CD4-positive, alpha-beta T cell treated with Interleukin-6 at 100 ng/mL for 8 hours (primary cell): ENCODE data around the gene AMIGO1.
A peak's percentile ranks its signal among the peaks of the same experiment; 100 is the strongest.

Experiments
- DNase-seq: peaks from one replicate; pipeline ENCODE4 v3.0.0-alpha.2; 2020; ENCODE audit warnings: mixed read lengths, low spot score

The AMIGO1 gene

GRCh38 chr1:109532365-109533136 is 23.0 kb upstream of the AMIGO1 start:
- DNase-seq: peak; percentile 90

GRCh38 chr1:109531826-109532364 is 22.4 kb upstream of the AMIGO1 start:
- no peak for DNase-seq

GRCh38 chr1:109531380-109531779 is 21.9 kb upstream of the AMIGO1 start:
- no peak for DNase-seq

- DNase-seq: no peak
These were observed 21.0 kb upstream of the AMIGO1 start for GRCh38 chr1:109530457-109531087.

GRCh38 chr1:109529881-109530456 is 20.4 kb upstream of the AMIGO1 start:
- no peak for DNase-seq

- no peak for DNase-seq
These were observed 19.2 kb upstream of the AMIGO1 start for GRCh38 chr1:109528712-109529111.

GRCh38 chr1:109527846-109528695 is 18.5 kb upstream of the AMIGO1 start:
- DNase-seq: no peak

- DNase-seq: no peak
These were observed 17.7 kb upstream of the AMIGO1 start for GRCh38 chr1:109527098-109527811.

GRCh38 chr1:109523706-109524105 is 14.2 kb upstream of the AMIGO1 start:
- DNase-seq: no peak

GRCh38 chr1:109522026-109522425 is 12.5 kb upstream of the AMIGO1 start:
- no peak for DNase-seq

- DNase-seq: no peak
These were observed 11.8 kb upstream of the AMIGO1 start for GRCh38 chr1:109521002-109521951.

GRCh38 chr1:109517337-109517736 is 7.8 kb upstream of the AMIGO1 start:
- no peak for DNase-seq

GRCh38 chr1:109516872-109517271 is 7.3 kb upstream of the AMIGO1 start:
- DNase-seq: no peak

- no peak for DNase-seq
These were observed 5.3 kb upstream of the AMIGO1 start for GRCh38 chr1:109514846-109515245.

GRCh38 chr1:109513110-109513710 is 3.7 kb upstream of the AMIGO1 start:
- no peak for DNase-seq

- no peak for DNase-seq
These were observed 703 bp downstream of the AMIGO1 start for GRCh38 chr1:109508873-109509175.

- DNase-seq: no peak
These were observed 1.3 kb downstream of the AMIGO1 start for GRCh38 chr1:109508001-109508872.

GRCh38 chr1:109504974-109505373 is 4.6 kb downstream of the AMIGO1 start:
- no peak for DNase-seq

GRCh38 chr1:109503935-109504334 is 5.6 kb downstream of the AMIGO1 start:
- peak; percentile 32 for DNase-seq
